DND-41 (cell line): Measurements from ENCODE around the gene OR2AT4.

Source experiments
- ATAC-seq: fragments of 200-7000 bp; cut with Tn5 transposase; 3 replicates; pipeline ENCODE4 v1.9.1; 2021; ENCODE audit warnings: low read depth; ENCODE audit not compliant: insufficient read depth
- DNase-seq: peaks from one replicate; pipeline ENCODE4 v3.0.0-alpha.2; 2020
- H2AFZ ChIP-seq: 2 replicates; pipeline ENCODE4 v1.6.0; 2012; ENCODE audit warnings: low read depth, low read length
- H3K27ac ChIP-seq: 2 replicates; pipeline ENCODE4 v1.5.1; 2012; ENCODE audit warnings: low read length, inconsistent platforms
- H3K27me3 ChIP-seq: fragments of 200-600 bp; sonication (generic); 2 replicates; pipeline ENCODE4 v1.6.0; 2012; ENCODE audit warnings: low read length, mild to moderate bottlenecking, inconsistent platforms; ENCODE audit not compliant: insufficient read depth, poor library complexity
- H3K36me3 ChIP-seq: 2 replicates; pipeline ENCODE4 v1.5.1; 2012; ENCODE audit warnings: low read length, inconsistent platforms; ENCODE audit not compliant: insufficient read depth
- H3K4me1 ChIP-seq: 2 replicates; pipeline ENCODE4 v1.5.1; 2012; ENCODE audit warnings: mild to moderate bottlenecking, low read length; ENCODE audit not compliant: insufficient read depth
- H3K4me2 ChIP-seq: 2 replicates; pipeline ENCODE4 v1.6.0; 2012; ENCODE audit warnings: mild to moderate bottlenecking, moderate library complexity, low read length, inconsistent platforms; ENCODE audit not compliant: insufficient read depth
- H3K4me3 ChIP-seq, 2 experiments: fragments of 200-600 bp in 1 of 2; shearing (Covaris generic) in 1 of 2; 2 replicates each; pipeline ENCODE4 v1.5.1; 2012 to 2016; ENCODE audit warnings: inconsistent platforms in 2 of 2, low read length in 2 of 2, mild to moderate bottlenecking in 2 of 2, low read depth in 1 of 2, moderate library complexity in 1 of 2
- H3K79me2 ChIP-seq: 2 replicates; pipeline ENCODE4 v1.6.0; 2012; ENCODE audit warnings: low read length, inconsistent platforms; ENCODE audit not compliant: insufficient read depth
- H3K9ac ChIP-seq: 2 replicates; pipeline ENCODE4 v1.6.0; 2012; ENCODE audit warnings: low read depth, mild to moderate bottlenecking, inconsistent platforms, low read length, moderate library complexity
- H3K9me3 ChIP-seq: 2 replicates; pipeline ENCODE4 v1.5.1; 2012; ENCODE audit warnings: low read length, moderate library complexity, mild to moderate bottlenecking, inconsistent platforms; ENCODE audit not compliant: insufficient read depth, severe bottlenecking
- H4K20me1 ChIP-seq: 2 replicates; pipeline ENCODE4 v1.6.0; 2012; ENCODE audit warnings: low read length; ENCODE audit not compliant: insufficient read depth
- EZH2 ChIP-seq: IDR thresholded peaks from 3 replicates; pipeline ENCODE4 v1.6.1; 2012; ENCODE audit warnings: borderline replicate concordance, low read depth, mild to moderate bottlenecking, moderate library complexity, low read length, inconsistent platforms; ENCODE audit not compliant: severe bottlenecking
- TF ChIP-seq, protein P1 (sequence below): IDR thresholded peaks from 2 replicates; pipeline ENCODE4 v1.5.1; 2012; ENCODE audit warnings: borderline replicate concordance, low read length, moderate library complexity, mild to moderate bottlenecking; ENCODE audit not compliant: poor library complexity, severe bottlenecking; ENCODE audit errors: extremely low read depth

The OR2AT4 gene

DNA sequence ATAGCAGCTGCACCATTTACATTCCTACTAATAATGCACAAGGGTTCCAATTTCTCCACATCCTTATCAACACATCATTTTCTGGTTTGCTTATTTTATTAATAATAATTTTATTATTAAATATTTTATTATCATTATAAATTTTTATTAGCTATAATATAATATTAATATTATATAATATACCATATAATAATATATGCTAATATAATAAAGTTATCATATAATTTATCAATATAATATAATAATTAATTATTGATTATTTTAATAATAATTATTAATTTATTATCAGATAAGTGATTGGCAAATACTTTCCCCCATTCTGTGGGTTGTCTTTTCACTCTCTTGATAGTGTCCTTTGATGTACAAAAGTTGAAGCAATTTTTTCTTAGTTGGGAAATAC, 27.7 kb downstream of the OR2AT4 start:
- H3K9ac ChIP-seq: no peak overlapping the region
- no peaks in the 10 kb centered on the region for H3K36me3 ChIP-seq
- H4K20me1 ChIP-seq: no peaks in the 10 kb centered on the region
- TF ChIP-seq, protein P1, sequence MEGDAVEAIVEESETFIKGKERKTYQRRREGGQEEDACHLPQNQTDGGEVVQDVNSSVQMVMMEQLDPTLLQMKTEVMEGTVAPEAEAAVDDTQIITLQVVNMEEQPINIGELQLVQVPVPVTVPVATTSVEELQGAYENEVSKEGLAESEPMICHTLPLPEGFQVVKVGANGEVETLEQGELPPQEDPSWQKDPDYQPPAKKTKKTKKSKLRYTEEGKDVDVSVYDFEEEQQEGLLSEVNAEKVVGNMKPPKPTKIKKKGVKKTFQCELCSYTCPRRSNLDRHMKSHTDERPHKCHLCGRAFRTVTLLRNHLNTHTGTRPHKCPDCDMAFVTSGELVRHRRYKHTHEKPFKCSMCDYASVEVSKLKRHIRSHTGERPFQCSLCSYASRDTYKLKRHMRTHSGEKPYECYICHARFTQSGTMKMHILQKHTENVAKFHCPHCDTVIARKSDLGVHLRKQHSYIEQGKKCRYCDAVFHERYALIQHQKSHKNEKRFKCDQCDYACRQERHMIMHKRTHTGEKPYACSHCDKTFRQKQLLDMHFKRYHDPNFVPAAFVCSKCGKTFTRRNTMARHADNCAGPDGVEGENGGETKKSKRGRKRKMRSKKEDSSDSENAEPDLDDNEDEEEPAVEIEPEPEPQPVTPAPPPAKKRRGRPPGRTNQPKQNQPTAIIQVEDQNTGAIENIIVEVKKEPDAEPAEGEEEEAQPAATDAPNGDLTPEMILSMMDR: no peak
- H3K79me2 ChIP-seq: no peaks in the 10 kb centered on the region
- no peaks in the 10 kb centered on the region for H3K9me3 ChIP-seq
- ATAC-seq (no peak), DNase-seq (no peak)
- H3K4me2 ChIP-seq: no peak overlapping the region
- no peaks in the 10 kb centered on the region for H3K4me1 ChIP-seq
- H3K4me3 ChIP-seq: no peak overlapping the region
- H3K27me3 ChIP-seq: peaks cover 2% of the 10 kb centered on the region
- no peak overlapping the region for H3K27ac ChIP-seq
- H2AFZ ChIP-seq: no peak overlapping the region

DNA sequence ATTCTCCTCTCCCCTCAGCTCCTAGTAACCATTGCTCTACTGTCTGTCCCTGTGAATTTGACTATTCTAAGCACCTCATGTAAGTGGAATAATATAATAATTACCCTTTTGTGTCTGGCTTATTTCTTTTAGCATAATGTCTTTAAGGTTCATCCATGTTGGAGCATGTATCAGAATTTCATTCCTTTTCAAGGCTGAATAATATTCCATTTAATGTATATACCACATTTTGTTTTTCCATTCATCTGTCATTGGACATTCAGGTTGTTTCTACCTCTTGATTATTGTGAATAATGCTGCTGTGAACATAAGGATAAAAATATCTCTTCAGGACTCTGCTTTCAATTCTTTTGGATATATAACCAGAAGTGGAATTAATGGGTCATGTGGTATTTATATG, 28.1 kb downstream of the OR2AT4 start:
- Histone ChIP-seq H3K4me1 (no peaks in the 10 kb centered on the region), H2AFZ (no peak overlapping the region), H3K4me3 (no peak overlapping the region), H3K36me3 (no peaks in the 10 kb centered on the region), H4K20me1 (no peaks in the 10 kb centered on the region), H3K4me2 (no peak overlapping the region), H3K9ac (no peak overlapping the region), H3K9me3 (no peaks in the 10 kb centered on the region), H3K27me3 (peaks cover 2% of the 10 kb centered on the region), H3K79me2 (no peaks in the 10 kb centered on the region), H3K27ac (no peak overlapping the region)
- no peak for ATAC-seq
- TF ChIP-seq EZH2: no peak
- TF ChIP-seq, protein P1: no peak
- no peak for DNase-seq

GRCh38 chr11:75066061-75066460, 30.6 kb downstream of the OR2AT4 start:
- Histone ChIP-seq H3K27me3 (no peaks in the 10 kb centered on the region), H3K9me3 (no peaks in the 10 kb centered on the region), H3K4me1 (no peaks in the 10 kb centered on the region), H3K27ac (no peak overlapping the region), H3K4me2 (no peak overlapping the region), H3K9ac (no peak overlapping the region), H3K4me3 (no peak overlapping the region), H3K36me3 (no peaks in the 10 kb centered on the region), H4K20me1 (no peaks in the 10 kb centered on the region), H3K79me2 (no peaks in the 10 kb centered on the region), H2AFZ (no peak overlapping the region)
- TF ChIP-seq EZH2: no peak
- TF ChIP-seq, protein P1: no peak
- ATAC-seq: no peak
- no peak for DNase-seq

DNA sequence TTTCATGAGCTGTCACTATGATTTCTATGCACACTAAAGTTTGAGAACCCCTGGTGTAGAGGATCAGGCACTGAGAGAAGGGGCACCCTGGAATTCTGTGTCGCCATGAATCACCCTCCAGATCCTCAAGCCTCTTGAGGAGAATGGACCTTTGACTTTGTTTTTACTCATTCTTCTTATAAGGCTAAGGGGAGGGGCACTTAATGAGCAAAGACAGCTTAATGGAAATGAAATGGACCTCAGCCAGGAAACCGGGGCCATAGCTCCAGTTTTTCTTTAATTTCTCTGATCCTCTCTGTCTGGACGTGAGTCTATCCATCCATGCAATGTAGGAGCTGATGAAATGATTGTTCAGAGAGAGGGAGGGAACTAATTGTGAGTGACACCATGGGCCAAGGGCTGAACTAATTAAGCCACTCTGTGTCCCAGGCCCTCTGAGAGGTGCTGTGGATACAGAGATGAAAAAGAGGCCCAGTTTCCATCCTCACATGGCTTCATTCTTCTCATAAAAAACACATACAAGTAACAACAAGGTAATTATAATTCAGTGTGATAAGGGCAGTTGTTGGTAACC, 32.8 kb downstream of the OR2AT4 start:
- Histone ChIP-seq H3K4me3 (no peak overlapping the region), H3K27me3 (no peaks in the 10 kb centered on the region), H2AFZ (no peak overlapping the region), H3K4me1 (no peaks in the 10 kb centered on the region), H3K9me3 (no peaks in the 10 kb centered on the region), H3K36me3 (no peaks in the 10 kb centered on the region), H3K4me2 (no peak overlapping the region), H3K27ac (no peak overlapping the region), H3K9ac (no peak overlapping the region), H3K79me2 (no peaks in the 10 kb centered on the region), H4K20me1 (no peaks in the 10 kb centered on the region)
- DNase-seq (no peak), ATAC-seq (no peak)
- TF ChIP-seq, protein P1: no peak
- no peak for TF ChIP-seq EZH2
